WERI-Rb-1 (cell line): Measurements from ENCODE around the gene SLC30A7.
"Not testable (repeated sequence)": the region's sequence is repeated elsewhere in the genome, so short reads cannot be mapped to it uniquely, and the experiment has no call there.

Source experiments
- DNase-seq: peaks from one replicate; pipeline ENCODE4 v3.0.0-alpha.2; 2020
- H3K27ac ChIP-seq: fragments of 250-450 bp; sonication (Bioruptor Pico); 2 replicates; pipeline ENCODE4 v1.5.1; 2020; ENCODE audit warnings: mild to moderate bottlenecking, moderate library complexity
- H3K27me3 ChIP-seq: fragments of 250-450 bp; sonication (Bioruptor Pico); 2 replicates; pipeline ENCODE4 v1.5.1; 2021; ENCODE audit warnings: mild to moderate bottlenecking, low read depth, moderate library complexity; ENCODE audit not compliant: insufficient read depth, severe bottlenecking
- H3K36me3 ChIP-seq: fragments of 250-450 bp; sonication (Bioruptor Pico); 2 replicates; pipeline ENCODE4 v1.5.1; 2020; ENCODE audit warnings: mild to moderate bottlenecking, moderate library complexity
- H3K4me3 ChIP-seq: 2 replicates; pipeline ENCODE4 v1.5.1; 2011; ENCODE audit warnings: low read depth, mild to moderate bottlenecking, control low read depth, low read length
- H3K9me3 ChIP-seq: fragments of 250-450 bp; sonication (Bioruptor Pico); 2 replicates; pipeline ENCODE4 v1.5.1; 2021; ENCODE audit warnings: mild to moderate bottlenecking, moderate library complexity; ENCODE audit not compliant: severe bottlenecking
- CTCF ChIP-seq: IDR thresholded peaks from 2 replicates; pipeline ENCODE4 v1.5.1; 2011; ENCODE audit warnings: low read depth, mild to moderate bottlenecking, control low read depth, inconsistent platforms, low read length

SLC30A7 gene

GRCh38 chr1:100949515-100950158, 53.7 kb downstream of the SLC30A7 start:
- not testable (repeated sequence) for H3K27me3 ChIP-seq, H3K27ac ChIP-seq, H3K36me3 ChIP-seq, H3K4me3 ChIP-seq, H3K9me3 ChIP-seq
- peak; percentile 10 for DNase-seq

- H3K36me3 ChIP-seq, result no peaks in the 10 kb centered on the region
- H3K4me3 ChIP-seq, result no peak overlapping the region
- TF ChIP-seq CTCF, result no peak
- no peak for DNase-seq
- H3K27me3 ChIP-seq, result no peaks in the 10 kb centered on the region
- no peak overlapping the region for H3K27ac ChIP-seq
- H3K9me3 ChIP-seq, result no peaks in the 10 kb centered on the region
Observed at GRCh38 chr1:100950337-100950736, 54.4 kb downstream of the SLC30A7 start.

- Histone ChIP-seq H3K36me3 (no peaks in the 10 kb centered on the region), H3K4me3 (no peak overlapping the region), H3K27me3 (no peaks in the 10 kb centered on the region), H3K9me3 (no peaks in the 10 kb centered on the region), H3K27ac (no peak overlapping the region)
- no peak for TF ChIP-seq CTCF
- DNase-seq, result no peak
Observed at GRCh38 chr1:100950781-100951180, 54.9 kb downstream of the SLC30A7 start.

- Histone ChIP-seq H3K4me3 (no peak overlapping the region), H3K27ac (no peak overlapping the region), H3K36me3 (no peaks in the 10 kb centered on the region), H3K9me3 (no peaks in the 10 kb centered on the region), H3K27me3 (no peaks in the 10 kb centered on the region)
- no peak for DNase-seq
- no peak for TF ChIP-seq CTCF
Observed at GRCh38 chr1:100952104-100952745, 56.3 kb downstream of the SLC30A7 start.

- not testable (repeated sequence) for H3K36me3 ChIP-seq, H3K9me3 ChIP-seq, H3K27ac ChIP-seq, H3K4me3 ChIP-seq, DNase-seq, H3K27me3 ChIP-seq
Observed at GRCh38 chr1:100952970-100953369, 57.1 kb downstream of the SLC30A7 start.

- H3K4me3 ChIP-seq, result no peak overlapping the region
Observed at GRCh38 chr1:100953960-100954730, 58.3 kb downstream of the SLC30A7 start.

More at GRCh38 chr1:100953960-100954730, 58.3 kb downstream of the SLC30A7 start:
- Histone ChIP-seq H3K27me3 (no peaks in the 10 kb centered on the region), H3K36me3 (no peaks in the 10 kb centered on the region), H3K9me3 (no peaks in the 10 kb centered on the region), H3K27ac (no peak overlapping the region)
- no peak for TF ChIP-seq CTCF
- DNase-seq, result no peak
